IgD-negative memory B cell (primary cell): Measurements from ENCODE around the gene GDF11. TPM values are rescaled to one million over a fixed set of nuclear protein-coding genes. Genes with fewer than 3 reads are reported as not detected.

Experiments
- H3K27ac Mint-ChIP-seq, 3 donors: one replicate each; pipeline ENCODE4 v1.8.0; 2020 to 2022; ENCODE audit warnings: mild to moderate bottlenecking in 3 of 3, mixed read lengths in 3 of 3, moderate library complexity in 1 of 3
- H3K27me3 Mint-ChIP-seq: one replicate; pipeline ENCODE4 v1.8.0; 2021; ENCODE audit warnings: mixed read lengths
- H3K36me3 Mint-ChIP-seq: one replicate; pipeline ENCODE4 v1.8.0; 2020; ENCODE audit warnings: mild to moderate bottlenecking, mixed read lengths
- H3K4me1 Mint-ChIP-seq, 3 donors: one replicate each; pipeline ENCODE4 v1.8.0; 2020 to 2022; ENCODE audit warnings: mixed read lengths in 3 of 3, mild to moderate bottlenecking in 1 of 3
- H3K4me3 Mint-ChIP-seq, 4 donors: one replicate each; pipeline ENCODE4 v1.8.0; 2020 to 2022; ENCODE audit warnings: mild to moderate bottlenecking in 4 of 4, mixed read lengths in 4 of 4, moderate library complexity in 3 of 4
- H3K9me3 Mint-ChIP-seq, 3 donors: one replicate each; pipeline ENCODE4 v1.8.0; 2020 to 2021; ENCODE audit warnings: mixed read lengths in 3 of 3, mild to moderate bottlenecking in 1 of 3
- polyA plus RNA-seq: library from polyadenylated mRNA; unstranded; fragments of 300-500 nt; fragmentation: Illumina TruSeq; gene quantifications from one replicate; pipeline ENCODE4 v1.2.3, GENCODE V29; 2021

GDF11 gene
- polyA plus RNA-seq, 1 donor from 2014 or later = 1.1 TPM

DNA sequence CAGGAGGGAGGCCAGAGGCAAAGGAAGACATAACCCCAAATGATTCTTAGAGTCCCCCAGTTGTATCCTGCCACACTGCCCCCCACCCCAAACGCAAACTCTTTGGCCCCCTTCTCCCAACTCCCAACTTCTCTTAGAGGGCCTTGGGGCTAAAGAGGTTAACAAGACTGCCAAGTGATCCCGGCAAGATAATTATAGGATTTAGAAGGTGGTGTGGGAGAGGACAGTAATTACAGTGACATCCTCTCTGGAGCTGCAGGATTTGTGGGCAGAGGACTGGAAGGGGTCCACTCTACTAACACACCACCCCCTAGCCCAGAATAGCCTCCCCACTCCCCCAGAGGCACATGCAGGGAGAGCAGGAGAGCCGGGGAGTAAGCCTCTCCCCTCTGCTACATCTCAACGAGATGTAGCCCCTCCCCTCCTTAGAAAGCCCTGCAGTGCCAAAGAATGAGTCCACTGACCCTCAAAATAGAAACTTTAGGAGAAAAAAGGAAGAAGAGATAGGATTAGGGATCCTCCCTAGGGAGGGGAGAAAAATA lies 5.3 kb upstream of the GDF11 start:
- H3K27me3 Mint-ChIP-seq = no peaks in the 10 kb centered on the region
- H3K36me3 Mint-ChIP-seq = no peaks in the 10 kb centered on the region
- no peaks in the 10 kb centered on the region for H3K9me3 Mint-ChIP-seq
- H3K27ac Mint-ChIP-seq = peak overlapping the region; percentile 51 to 87 (median 86)
- H3K4me1 Mint-ChIP-seq = peaks cover 4 to 18% (median 16%) of the 10 kb centered on the region in 3 donors
- peak overlapping the region; percentile 87 to 97 (median 92) for H3K4me3 Mint-ChIP-seq

DNA sequence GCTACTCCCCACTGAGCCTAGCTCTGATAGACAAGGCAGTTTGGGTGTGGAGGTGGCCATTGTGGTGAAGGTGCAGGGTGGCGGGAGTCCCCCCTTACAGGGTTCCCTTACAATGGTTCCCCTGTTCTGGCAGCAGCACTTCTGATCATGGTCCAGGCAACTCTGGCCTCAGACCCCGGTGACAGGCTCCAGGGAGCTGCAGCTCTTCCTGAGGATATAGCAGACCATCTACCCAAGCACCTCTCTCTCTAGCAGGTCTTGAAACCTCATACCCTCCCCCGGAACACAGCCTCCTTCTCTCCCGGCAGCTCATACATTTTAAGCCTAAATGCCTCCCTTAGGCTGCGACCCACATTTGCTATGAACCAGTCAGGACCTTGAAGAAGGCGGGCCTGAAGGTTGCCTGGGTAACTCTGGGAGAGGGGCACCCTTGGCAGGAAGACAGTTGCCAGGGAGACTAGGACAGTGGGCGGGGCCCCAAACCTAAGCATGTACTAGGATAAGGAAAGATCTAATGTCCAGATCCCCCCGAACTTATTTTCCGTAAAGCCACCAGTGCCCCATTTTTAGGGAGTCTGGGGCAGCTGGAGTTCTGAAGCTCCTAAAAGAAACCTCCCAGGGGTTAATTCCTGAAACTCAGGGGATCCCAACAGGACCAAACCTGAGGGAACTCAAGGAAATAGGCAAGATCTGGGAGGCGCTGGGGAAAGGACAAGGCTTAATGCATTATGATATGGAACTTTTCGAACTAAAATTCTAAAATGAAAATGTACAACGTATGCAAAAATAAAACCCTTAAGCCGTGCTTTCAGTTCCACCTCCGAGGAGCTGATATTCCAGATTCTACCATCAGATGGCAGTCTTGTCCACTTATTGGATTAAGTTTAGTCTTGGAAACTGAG lies 4.5 kb upstream of the GDF11 start:
- H3K4me3 Mint-ChIP-seq = peak overlapping the region; percentile 87 to 97 (median 92)
- H3K27ac Mint-ChIP-seq = peak overlapping the region; percentile 64 to 96 (median 87)
- H3K9me3 Mint-ChIP-seq = no peaks in the 10 kb centered on the region
- no peaks in the 10 kb centered on the region for H3K27me3 Mint-ChIP-seq
- no peaks in the 10 kb centered on the region for H3K36me3 Mint-ChIP-seq
- H3K4me1 Mint-ChIP-seq = peaks cover 4 to 19% (median 18%) of the 10 kb centered on the region in 3 donors

DNA sequence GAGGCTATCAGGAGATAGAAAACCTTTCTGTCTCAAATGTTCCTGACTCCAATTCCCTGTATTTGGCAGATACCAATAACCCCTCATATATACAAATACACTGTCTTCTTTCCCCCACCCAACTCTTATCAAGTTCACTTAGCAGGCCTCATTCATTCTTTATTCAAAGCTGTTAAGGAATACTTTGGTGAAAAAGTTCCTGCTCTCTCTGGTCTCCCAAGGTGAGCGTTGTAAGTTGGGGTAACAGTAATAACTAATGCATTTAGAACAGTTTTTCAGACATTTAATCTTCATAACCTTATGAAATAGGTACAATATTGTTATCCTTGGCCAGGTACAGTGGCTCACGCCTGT lies 3.9 kb upstream of the GDF11 start:
- H3K27me3 Mint-ChIP-seq = peaks cover under 1% of the 10 kb centered on the region
- peaks cover 4 to 19% (median 18%) of the 10 kb centered on the region in 3 donors for H3K4me1 Mint-ChIP-seq
- H3K4me3 Mint-ChIP-seq = peak overlapping the region; percentile 87 to 97 (median 92)
- no peaks in the 10 kb centered on the region for H3K36me3 Mint-ChIP-seq
- H3K27ac Mint-ChIP-seq = peak overlapping the region in 2 of 3 donors; percentile 64 to 87
- no peaks in the 10 kb centered on the region for H3K9me3 Mint-ChIP-seq

DNA sequence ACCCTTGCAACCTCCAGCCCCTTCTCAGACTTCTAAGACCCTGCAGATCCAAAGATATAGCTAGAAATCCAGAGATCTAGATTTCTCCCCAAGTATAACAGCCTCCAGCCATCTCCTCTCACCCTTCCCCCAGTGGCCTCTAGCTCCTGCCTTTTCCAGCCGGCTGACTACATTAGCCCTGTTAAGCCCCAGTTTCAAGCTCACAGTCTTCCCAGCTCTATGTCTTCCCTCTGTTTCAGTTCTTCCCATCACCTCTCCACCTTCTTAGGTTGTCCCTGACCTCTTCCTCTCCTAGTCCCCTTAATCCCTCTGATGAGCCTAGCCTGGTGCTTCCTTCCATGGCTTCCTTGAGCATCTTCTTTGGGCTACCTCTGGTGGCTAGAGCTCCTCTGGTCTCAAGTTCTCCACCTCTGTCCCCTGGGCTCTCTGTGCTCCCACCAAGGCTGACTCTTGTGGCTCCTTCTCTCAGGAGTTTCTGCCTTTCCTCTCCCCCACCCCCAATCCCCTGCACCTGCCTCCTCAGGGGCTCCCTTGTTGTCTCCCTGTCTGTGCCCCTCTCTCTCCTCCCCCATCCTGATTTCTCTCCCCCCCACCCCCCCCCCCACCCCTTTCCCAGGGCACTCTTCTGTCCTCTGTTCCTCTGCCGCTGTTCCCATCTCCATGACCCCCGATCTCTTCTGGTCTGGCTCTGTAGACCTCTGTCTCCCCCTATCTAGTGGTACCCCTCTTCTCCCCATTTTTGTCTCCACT lies 816 bp upstream of the GDF11 start:
- Mint-ChIP-seq H3K4me1 (peaks cover 8 to 33% (median 29%) of the 10 kb centered on the region in 3 donors), H3K27me3 (peaks cover 4% of the 10 kb centered on the region), H3K27ac (peak overlapping the region in 1 of 3 donors; percentile 32), H3K9me3 (no peaks in the 10 kb centered on the region), H3K4me3 (peak overlapping the region; percentile 79 to 94 (median 84)), H3K36me3 (no peaks in the 10 kb centered on the region)

DNA sequence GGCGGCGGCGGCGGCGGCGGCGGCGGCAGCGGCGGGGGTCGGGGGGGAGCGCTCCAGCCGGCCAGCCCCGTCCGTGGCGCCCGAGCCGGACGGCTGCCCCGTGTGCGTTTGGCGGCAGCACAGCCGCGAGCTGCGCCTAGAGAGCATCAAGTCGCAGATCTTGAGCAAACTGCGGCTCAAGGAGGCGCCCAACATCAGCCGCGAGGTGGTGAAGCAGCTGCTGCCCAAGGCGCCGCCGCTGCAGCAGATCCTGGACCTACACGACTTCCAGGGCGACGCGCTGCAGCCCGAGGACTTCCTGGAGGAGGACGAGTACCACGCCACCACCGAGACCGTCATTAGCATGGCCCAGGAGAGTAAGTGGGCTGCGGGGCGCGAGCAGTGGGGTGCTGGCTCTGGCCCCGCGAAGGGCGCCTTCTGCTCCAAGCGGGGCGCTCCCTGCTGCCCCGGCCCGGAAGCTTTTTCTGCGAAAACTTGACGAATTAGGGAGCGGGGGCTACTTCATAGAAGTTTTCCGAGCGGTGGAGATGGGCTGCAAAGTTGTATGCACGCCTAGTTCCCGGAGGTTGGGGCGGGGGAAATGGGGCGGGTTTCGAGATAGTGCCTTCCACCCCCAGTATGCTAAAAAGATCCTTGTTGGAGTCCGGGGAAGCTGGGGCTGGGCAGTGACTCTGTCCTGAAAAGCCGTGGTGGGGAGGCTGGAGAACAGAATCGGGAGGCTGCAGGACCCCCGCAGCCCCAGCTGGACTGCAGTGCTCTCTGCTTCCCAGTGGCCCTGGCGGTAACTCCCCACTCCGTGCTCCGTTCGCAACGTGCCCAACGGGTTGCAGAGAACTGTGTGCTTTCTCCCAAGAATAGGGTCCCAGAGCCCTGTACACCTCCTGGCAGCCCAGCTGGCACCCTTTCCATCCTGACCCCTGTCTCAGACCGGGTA lies 751 bp downstream of the GDF11 start:
- Mint-ChIP-seq H3K27ac (peak overlapping the region in 1 of 3 donors; percentile 71), H3K4me1 (peaks cover 4 to 20% (median 18%) of the 10 kb centered on the region in 3 donors)

DNA sequence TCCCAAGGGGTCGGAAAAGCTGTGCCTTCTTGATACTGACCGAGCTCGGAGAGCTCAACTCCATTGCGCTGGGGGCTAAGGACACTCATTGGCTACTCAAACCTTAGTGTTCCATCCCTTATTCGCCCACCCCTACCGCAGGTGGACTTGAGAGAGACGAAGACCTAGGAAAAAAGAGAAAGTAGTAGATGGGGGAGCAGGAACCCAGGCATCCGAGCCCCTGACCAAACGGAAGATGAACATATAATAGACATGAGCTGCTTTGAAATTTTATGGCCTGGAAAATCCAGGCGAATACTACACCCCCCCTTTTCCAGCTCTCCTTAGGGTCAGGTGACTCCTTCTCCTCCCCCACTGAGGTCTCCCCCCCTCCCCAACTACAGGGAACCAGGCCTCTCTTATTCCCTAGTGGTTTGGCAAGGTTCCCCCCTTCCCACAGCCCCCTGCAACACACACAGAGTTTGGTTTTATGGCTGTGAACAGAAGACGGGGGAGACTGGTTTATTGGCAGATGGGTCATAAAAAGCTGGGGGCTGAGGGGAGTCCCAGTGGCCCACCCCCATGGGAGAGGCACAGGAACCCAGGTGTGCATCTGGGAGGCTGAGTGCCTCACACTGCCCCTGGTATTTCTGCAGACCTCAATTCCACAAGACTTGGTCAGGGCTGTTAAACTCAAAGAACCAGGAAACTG lies 1.6 kb downstream of the GDF11 start:
- Mint-ChIP-seq H3K36me3 (peaks cover 2% of the 10 kb centered on the region), H3K27ac (peak overlapping the region in 2 of 3 donors; percentile 67 to 71), H3K4me1 (peaks cover 4 to 18% (median 18%) of the 10 kb centered on the region in 3 donors), H3K9me3 (no peaks in the 10 kb centered on the region), H3K4me3 (peak overlapping the region; percentile 91 to 97 (median 95)), H3K27me3 (peaks cover 4% of the 10 kb centered on the region)

More for the DNA sequence above, 751 bp downstream of the GDF11 start:
- Mint-ChIP-seq H3K36me3 (no peaks in the 10 kb centered on the region), H3K27me3 (peaks cover 4% of the 10 kb centered on the region), H3K4me3 (peak overlapping the region; percentile 91 to 97 (median 95)), H3K9me3 (no peaks in the 10 kb centered on the region)

DNA sequence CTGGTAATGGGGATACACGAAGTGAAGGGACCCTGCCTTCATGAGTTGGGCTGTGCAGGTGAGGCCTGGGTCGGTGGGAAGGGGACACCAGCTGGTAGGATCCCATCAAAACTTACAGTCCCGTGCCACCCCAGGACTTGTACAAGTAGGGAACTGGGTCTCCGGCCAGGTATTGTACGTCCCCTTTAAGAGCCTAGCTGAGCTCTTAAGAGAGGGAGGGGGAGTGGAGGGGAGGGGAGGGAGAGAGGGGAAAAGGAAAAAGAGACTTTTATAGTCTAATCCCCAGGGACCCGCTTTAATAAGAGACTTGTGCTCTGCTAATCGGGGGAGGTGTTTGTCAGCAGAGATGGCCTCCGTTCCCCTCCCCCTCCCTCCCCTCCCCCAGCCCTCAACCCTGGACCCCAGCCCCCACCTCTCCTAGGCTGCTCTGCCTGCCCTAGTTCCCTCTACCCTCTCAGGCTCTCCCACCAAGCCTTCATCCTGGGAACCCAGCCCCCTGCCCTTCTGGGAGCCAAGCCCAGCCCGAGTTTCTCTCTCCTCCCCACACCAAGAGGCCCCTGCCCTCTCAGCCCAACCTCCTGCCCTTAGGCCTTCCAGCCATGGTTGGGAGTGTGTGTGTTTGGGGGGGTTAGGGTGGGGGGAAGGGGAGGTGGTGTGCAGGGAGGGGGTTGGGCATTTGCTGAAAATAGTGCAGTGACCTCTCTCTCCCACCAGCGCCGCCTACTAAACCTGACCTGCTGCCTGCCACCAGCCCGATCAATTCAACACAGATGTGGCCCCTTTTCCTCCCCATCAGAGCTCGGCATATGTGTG lies 2.6 kb downstream of the GDF11 start:
- Mint-ChIP-seq H3K36me3 (peaks cover 2% of the 10 kb centered on the region), H3K27me3 (peaks cover 4% of the 10 kb centered on the region), H3K9me3 (no peaks in the 10 kb centered on the region), H3K27ac (peak overlapping the region; percentile 39 to 59 (median 41)), H3K4me3 (peak overlapping the region; percentile 91 to 97 (median 95)), H3K4me1 (peaks cover 4 to 18% (median 18%) of the 10 kb centered on the region in 3 donors)

DNA sequence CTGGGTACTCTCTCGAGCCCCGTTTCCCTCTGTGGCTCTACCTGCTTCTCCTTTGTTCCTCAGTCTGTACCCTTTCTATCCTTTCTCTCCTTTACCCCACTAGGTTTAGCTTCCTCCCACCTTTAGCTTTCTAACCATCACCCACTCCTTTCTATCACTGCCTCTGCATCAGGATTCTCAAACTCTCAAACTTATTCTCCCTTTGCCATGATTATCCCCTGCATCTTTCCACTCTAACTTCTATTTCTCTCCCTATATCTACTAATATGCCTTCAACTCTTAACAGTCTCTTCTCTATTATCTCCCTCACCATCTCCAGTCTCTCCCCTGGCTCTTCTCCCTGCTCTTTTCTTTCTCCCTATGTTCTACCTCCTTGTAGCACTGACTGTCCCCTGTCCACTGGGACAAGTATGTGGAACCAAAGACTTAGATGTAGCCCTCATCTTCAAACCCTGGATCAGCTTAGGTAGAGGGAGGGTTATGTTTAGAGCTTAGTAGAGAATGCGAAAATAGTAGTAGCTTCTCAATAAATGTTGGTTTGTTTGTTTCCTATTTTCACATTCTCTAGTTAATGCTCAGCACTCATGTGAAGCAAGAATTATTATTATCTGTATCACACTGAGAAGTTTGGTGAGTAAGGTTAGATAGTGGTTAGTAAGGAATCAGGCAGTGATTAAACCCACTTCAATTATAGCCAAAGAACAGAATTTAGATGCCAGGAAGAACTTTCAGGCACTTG lies 3.4 kb downstream of the GDF11 start:
- Mint-ChIP-seq H3K4me3 (peak overlapping the region; percentile 21 to 86 (median 76)), H3K4me1 (peaks cover 4 to 18% (median 18%) of the 10 kb centered on the region in 3 donors), H3K27ac (peak overlapping the region; percentile 33 to 85 (median 39)), H3K36me3 (peaks cover 2% of the 10 kb centered on the region), H3K9me3 (no peaks in the 10 kb centered on the region), H3K27me3 (peaks cover 4% of the 10 kb centered on the region)

DNA sequence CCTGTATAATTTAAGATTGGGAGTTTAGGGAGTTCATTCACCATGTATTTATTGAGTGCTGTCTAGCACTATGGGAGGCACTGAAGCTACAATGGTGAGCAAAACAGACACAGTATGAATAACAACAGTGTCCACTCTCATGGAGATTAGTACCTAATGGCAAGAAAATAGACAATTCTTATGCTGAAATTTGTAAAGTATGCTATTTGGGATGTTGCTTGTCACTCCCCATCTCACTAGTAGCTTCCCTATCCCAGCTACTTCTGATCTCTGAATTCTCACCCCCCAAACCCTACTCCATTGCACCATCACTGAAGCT lies 4.0 kb downstream of the GDF11 start:
- Mint-ChIP-seq H3K9me3 (no peaks in the 10 kb centered on the region), H3K27ac (peak overlapping the region in 2 of 3 donors; percentile 39 to 85), H3K27me3 (peaks cover 4% of the 10 kb centered on the region), H3K36me3 (peaks cover 2% of the 10 kb centered on the region), H3K4me1 (peaks cover 4 to 18% (median 18%) of the 10 kb centered on the region in 3 donors), H3K4me3 (peak overlapping the region in 1 of 4 donors; percentile 21)

DNA sequence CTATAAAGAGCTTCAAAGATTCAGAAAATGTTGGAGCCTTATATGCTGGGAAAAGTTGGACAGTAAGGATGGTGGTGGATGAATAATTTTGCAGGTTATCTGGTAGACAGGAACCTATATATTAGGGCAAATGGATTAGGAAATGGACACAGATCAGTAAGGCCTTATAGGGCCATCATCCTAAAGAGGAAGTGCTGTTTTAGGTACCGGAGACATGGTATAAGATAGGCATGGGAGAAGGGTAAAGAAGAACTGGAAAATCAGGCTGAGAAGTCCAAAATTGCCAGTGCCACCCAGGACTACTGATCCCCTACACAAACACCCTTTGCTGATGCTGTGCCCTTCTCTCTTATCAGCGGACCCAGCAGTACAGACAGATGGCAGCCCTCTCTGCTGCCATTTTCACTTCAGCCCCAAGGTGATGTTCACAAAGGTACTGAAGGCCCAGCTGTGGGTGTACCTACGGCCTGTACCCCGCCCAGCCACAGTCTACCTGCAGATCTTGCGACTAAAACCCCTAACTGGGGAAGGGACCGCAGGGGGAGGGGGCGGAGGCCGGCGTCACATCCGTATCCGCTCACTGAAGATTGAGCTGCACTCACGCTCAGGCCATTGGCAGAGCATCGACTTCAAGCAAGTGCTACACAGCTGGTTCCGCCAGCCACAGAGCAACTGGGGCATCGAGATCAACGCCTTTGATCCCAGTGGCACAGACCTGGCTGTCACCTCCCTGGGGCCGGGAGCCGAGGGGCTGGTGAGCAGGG lies 5.5 kb downstream of the GDF11 start:
- Mint-ChIP-seq H3K36me3 (peaks cover 2% of the 10 kb centered on the region), H3K27ac (peak overlapping the region; percentile 2 to 80 (median 54)), H3K4me1 (peaks cover 4 to 15% (median 14%) of the 10 kb centered on the region in 3 donors), H3K4me3 (peak overlapping the region in 1 of 4 donors; percentile 1), H3K9me3 (no peaks in the 10 kb centered on the region), H3K27me3 (peaks cover 4% of the 10 kb centered on the region)

DNA sequence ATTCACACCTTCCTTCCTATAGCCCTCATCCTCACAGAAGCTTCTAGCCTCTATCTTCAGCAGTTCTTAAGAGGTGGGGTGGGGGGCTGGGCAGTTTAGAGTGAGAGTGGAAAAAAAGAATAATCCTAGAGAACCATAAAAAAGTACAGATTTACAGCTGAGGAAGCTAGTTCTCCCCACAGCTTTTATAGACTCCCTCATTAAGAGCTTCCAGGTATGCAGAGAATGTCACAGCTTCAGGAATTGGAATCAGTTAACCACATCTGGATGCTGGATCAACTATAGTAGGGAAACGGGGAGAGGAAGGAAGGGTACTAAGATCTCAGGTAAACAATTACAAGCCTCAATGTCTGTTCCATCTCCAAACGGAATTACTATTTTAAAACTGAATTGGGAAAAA lies 12.3 kb downstream of the GDF11 start:
- Mint-ChIP-seq H3K36me3 (peaks cover 7% of the 10 kb centered on the region), H3K4me1 (peaks cover 0 to 2% (median 0%) of the 10 kb centered on the region in 3 donors), H3K4me3 (no peak overlapping the region), H3K27ac (no peak overlapping the region), H3K27me3 (no peaks in the 10 kb centered on the region), H3K9me3 (no peaks in the 10 kb centered on the region)

DNA sequence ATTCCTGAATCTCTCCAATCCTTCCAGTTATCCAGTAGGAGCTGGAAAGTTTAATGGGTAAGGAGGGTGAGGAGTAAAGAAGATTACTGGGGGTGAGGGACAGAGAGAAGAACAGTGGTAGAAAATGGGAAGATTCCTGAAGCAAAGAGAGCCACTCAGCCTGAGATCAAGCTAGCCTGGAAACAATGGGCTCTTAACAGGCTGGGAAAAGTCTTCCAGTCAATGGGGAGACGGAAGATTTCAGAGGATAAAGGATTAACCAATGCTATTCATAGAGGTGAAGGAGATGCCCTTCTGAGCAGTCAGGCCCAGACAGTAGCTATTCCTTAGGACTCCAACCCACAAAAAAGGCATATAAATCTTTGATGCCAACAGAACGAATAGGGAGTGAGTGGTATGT lies 14.8 kb downstream of the GDF11 start:
- Mint-ChIP-seq H3K4me3 (no peak overlapping the region), H3K27ac (peak overlapping the region in 1 of 3 donors; percentile 12), H3K36me3 (peaks cover 8% of the 10 kb centered on the region), H3K27me3 (no peaks in the 10 kb centered on the region), H3K4me1 (peaks cover 0 to 2% (median 0%) of the 10 kb centered on the region in 3 donors), H3K9me3 (no peaks in the 10 kb centered on the region)
